OCI-LY1 (cell line): ENCODE measurements around the gene RALBP1.
"Not testable (repeated sequence)": the region's sequence is repeated elsewhere in the genome, so short reads cannot be mapped to it uniquely, and the experiment has no call there.

Experiments
- H2AFZ ChIP-seq: fragments of 200-600 bp; sonication (generic), shearing (Covaris generic); 2 replicates; pipeline ENCODE4 v1.6.0; 2014; ENCODE audit warnings: antibody characterized with exemption, mild to moderate bottlenecking, low read length
- H3F3A ChIP-seq: fragments of 200-600 bp; sonication (generic), shearing (Covaris generic); 2 replicates; pipeline ENCODE4 v1.6.0; 2014; ENCODE audit warnings: mild to moderate bottlenecking, antibody characterized with exemption, low read length, moderate library complexity; ENCODE audit not compliant: insufficient read depth
- H3K27ac ChIP-seq: fragments of 200-600 bp; sonication (generic); 2 replicates; pipeline ENCODE4 v1.5.1; 2014; ENCODE audit warnings: low read length, mixed run types, mild to moderate bottlenecking, low read depth; ENCODE audit not compliant: poor library complexity, severe bottlenecking
- H3K27me3 ChIP-seq: fragments of 200-600 bp; sonication (generic); 2 replicates; pipeline ENCODE4 v1.6.0; 2014; ENCODE audit warnings: antibody characterized with exemption, mild to moderate bottlenecking, low read length, moderate library complexity; ENCODE audit not compliant: insufficient read depth
- H3K36me3 ChIP-seq: fragments of 200-600 bp; sonication (generic); 2 replicates; pipeline ENCODE4 v1.6.1; 2014; ENCODE audit warnings: mild to moderate bottlenecking, antibody characterized with exemption, low read length, moderate library complexity, mixed read lengths; ENCODE audit not compliant: insufficient read depth
- H3K4me1 ChIP-seq: fragments of 200-600 bp; sonication (generic); 2 replicates; pipeline ENCODE4 v1.5.1; 2014; ENCODE audit warnings: mild to moderate bottlenecking, low read length, moderate library complexity; ENCODE audit not compliant: insufficient read depth, severe bottlenecking
- H3K4me2 ChIP-seq: fragments of 200-600 bp; sonication (generic), shearing (Covaris generic); 2 replicates; pipeline ENCODE4 v1.6.1; 2014; ENCODE audit warnings: low read length
- H3K4me3 ChIP-seq: fragments of 200-600 bp; sonication (generic); 2 replicates; pipeline ENCODE4 v1.5.1; 2014; ENCODE audit warnings: low read length, low read depth, mild to moderate bottlenecking, mixed read lengths; ENCODE audit not compliant: poor library complexity, severe bottlenecking
- H3K79me2 ChIP-seq: fragments of 200-600 bp; shearing (Covaris generic); 2 replicates; pipeline ENCODE4 v1.6.1; 2016; ENCODE audit warnings: mixed run types, low read length, mixed read lengths; ENCODE audit not compliant: insufficient read depth
- H3K9ac ChIP-seq: fragments of 200-600 bp; sonication (generic), shearing (Covaris generic); 2 replicates; pipeline ENCODE4 v1.6.1; 2014; ENCODE audit warnings: mild to moderate bottlenecking, low read length, mixed read lengths
- H3K9me2 ChIP-seq: fragments of 200-600 bp; sonication (generic), shearing (Covaris generic); 2 replicates; pipeline ENCODE4 v1.6.1; 2014; ENCODE audit warnings: low read depth, mild to moderate bottlenecking, low read length, mixed read lengths
- H3K9me3 ChIP-seq: fragments of 200-600 bp; shearing (Covaris generic); 2 replicates; pipeline ENCODE4 v1.6.1; 2014; ENCODE audit warnings: low read length, mixed read lengths
- H4K20me1 ChIP-seq: fragments of 200-600 bp; sonication (generic), shearing (Covaris generic); 2 replicates; pipeline ENCODE4 v1.6.0; 2016; ENCODE audit warnings: mild to moderate bottlenecking, low read length; ENCODE audit not compliant: insufficient read depth
- EZH2 ChIP-seq: fragments of 200-600 bp; sonication (generic), shearing (Covaris generic); IDR thresholded peaks from 2 replicates; pipeline ENCODE4 v1.8.0; 2017; ENCODE audit warnings: borderline replicate concordance, mixed run types, mild to moderate bottlenecking, antibody characterized with exemption, low read length, moderate library complexity, mixed read lengths
- TF ChIP-seq, protein P1 (sequence below): fragments of 200-600 bp; sonication (generic), shearing (Covaris generic); IDR thresholded peaks from 2 replicates; pipeline ENCODE4 v1.5.1; 2017; ENCODE audit warnings: mild to moderate bottlenecking, antibody characterized with exemption, low read length, moderate library complexity, mixed read lengths

Gene RALBP1

GRCh38 chr18:9428862-9429661 is 46.3 kb upstream of the RALBP1 start:
- H3F3A ChIP-seq, result no peaks in the 10 kb centered on the region
- no peaks in the 10 kb centered on the region for H3K4me1 ChIP-seq
- H3K4me2 ChIP-seq, result no peak overlapping the region
- H3K27ac ChIP-seq, result no peak overlapping the region
- TF ChIP-seq, protein P1, sequence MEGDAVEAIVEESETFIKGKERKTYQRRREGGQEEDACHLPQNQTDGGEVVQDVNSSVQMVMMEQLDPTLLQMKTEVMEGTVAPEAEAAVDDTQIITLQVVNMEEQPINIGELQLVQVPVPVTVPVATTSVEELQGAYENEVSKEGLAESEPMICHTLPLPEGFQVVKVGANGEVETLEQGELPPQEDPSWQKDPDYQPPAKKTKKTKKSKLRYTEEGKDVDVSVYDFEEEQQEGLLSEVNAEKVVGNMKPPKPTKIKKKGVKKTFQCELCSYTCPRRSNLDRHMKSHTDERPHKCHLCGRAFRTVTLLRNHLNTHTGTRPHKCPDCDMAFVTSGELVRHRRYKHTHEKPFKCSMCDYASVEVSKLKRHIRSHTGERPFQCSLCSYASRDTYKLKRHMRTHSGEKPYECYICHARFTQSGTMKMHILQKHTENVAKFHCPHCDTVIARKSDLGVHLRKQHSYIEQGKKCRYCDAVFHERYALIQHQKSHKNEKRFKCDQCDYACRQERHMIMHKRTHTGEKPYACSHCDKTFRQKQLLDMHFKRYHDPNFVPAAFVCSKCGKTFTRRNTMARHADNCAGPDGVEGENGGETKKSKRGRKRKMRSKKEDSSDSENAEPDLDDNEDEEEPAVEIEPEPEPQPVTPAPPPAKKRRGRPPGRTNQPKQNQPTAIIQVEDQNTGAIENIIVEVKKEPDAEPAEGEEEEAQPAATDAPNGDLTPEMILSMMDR, result no peak
- no peak for TF ChIP-seq EZH2
- no peak overlapping the region for H2AFZ ChIP-seq
- no peak overlapping the region for H3K9ac ChIP-seq
- H3K79me2 ChIP-seq, result no peaks in the 10 kb centered on the region
- H3K9me3 ChIP-seq, result peaks cover 12% of the 10 kb centered on the region
- no peaks in the 10 kb centered on the region; the same call in 1 of the 2 replicates for H3K36me3 ChIP-seq
- peaks cover 8% of the 10 kb centered on the region; the same call in 1 of the 2 replicates for H3K27me3 ChIP-seq
- no peaks in the 10 kb centered on the region for H3K9me2 ChIP-seq
- H4K20me1 ChIP-seq, result no peaks in the 10 kb centered on the region
- H3K4me3 ChIP-seq, result no peak overlapping the region

- H3K9ac ChIP-seq, result no peak overlapping the region
- H3K36me3 ChIP-seq, result no peaks in the 10 kb centered on the region
- no peaks in the 10 kb centered on the region for H3K79me2 ChIP-seq
- H3K4me3 ChIP-seq, result no peak overlapping the region
- no peaks in the 10 kb centered on the region for H3K4me1 ChIP-seq
- TF ChIP-seq, protein P1, result no peak
- TF ChIP-seq EZH2, result no peak
- no peak overlapping the region for H3K27ac ChIP-seq
- H3F3A ChIP-seq, result no peaks in the 10 kb centered on the region
- peaks cover 12% of the 10 kb centered on the region for H3K9me3 ChIP-seq
- H3K9me2 ChIP-seq, result no peaks in the 10 kb centered on the region
- H4K20me1 ChIP-seq, result no peaks in the 10 kb centered on the region
- H3K4me2 ChIP-seq, result no peak overlapping the region
- peaks cover 8% of the 10 kb centered on the region; the same call in 1 of the 2 replicates for H3K27me3 ChIP-seq
- H2AFZ ChIP-seq, result no peak overlapping the region
Measured at GRCh38 chr18:9429662-9429993, 45.7 kb upstream of the RALBP1 start.

DNA sequence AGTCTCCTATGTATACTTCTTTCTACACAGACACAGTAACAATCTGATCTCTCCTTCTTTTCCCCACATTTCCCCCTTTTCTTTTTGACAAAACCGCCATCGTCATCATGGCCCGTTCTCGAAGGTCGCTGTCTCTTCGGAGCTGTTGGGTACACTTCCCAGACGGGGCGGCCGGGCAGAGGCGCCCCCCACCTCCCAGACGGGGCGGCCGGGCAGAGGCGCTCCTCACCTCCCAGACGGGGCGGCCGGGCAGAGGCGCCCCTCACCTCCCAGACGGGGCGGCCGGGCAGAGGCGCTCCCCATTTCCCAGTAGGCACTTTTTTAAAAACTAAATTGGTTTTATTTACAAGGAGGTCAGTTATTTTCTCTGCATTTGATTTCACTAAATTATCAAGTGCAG is 45.0 kb upstream of the RALBP1 start:
- H3K27ac ChIP-seq, H2AFZ ChIP-seq, H3K4me1 ChIP-seq, H4K20me1 ChIP-seq, H3F3A ChIP-seq, H3K4me3 ChIP-seq, H3K9me2 ChIP-seq, H3K9ac ChIP-seq, H3K36me3 ChIP-seq, H3K79me2 ChIP-seq, H3K4me2 ChIP-seq: not testable (repeated sequence)
- H3K27me3 ChIP-seq, result peaks cover 11% of the 10 kb centered on the region; the same call in 1 of the 2 replicates
- peaks cover 12% of the 10 kb centered on the region for H3K9me3 ChIP-seq

DNA sequence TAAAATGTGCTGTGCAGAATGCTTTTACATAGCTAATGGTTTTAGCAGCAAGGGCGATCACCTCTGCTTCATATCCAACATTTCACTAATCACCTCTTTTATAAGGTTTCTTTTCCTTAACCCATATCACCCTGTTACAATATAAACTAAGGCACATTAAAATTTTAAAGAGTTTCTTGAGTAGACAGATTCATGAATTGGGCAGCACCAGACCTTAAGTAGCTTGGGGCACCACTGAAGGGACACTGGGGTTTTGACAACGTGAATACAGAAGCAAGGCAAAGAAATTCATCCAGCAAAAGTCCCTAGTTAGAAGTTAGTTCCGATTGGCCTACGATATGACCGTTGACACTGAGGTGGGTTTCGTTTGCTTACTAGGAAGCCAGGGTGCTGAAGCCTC is 44.0 kb upstream of the RALBP1 start:
- no peaks in the 10 kb centered on the region for H3K4me1 ChIP-seq
- H2AFZ ChIP-seq, result no peak overlapping the region
- no peak overlapping the region for H3K27ac ChIP-seq
- peaks cover 12% of the 10 kb centered on the region; the same call in 1 of the 2 replicates for H3K27me3 ChIP-seq
- H3F3A ChIP-seq, result no peaks in the 10 kb centered on the region
- H3K4me2 ChIP-seq, result no peak overlapping the region
- peaks cover 12% of the 10 kb centered on the region for H3K9me3 ChIP-seq
- TF ChIP-seq, protein P1, result no peak
- TF ChIP-seq EZH2, result no peak
- no peaks in the 10 kb centered on the region for H3K9me2 ChIP-seq
- H4K20me1 ChIP-seq, result no peaks in the 10 kb centered on the region
- no peaks in the 10 kb centered on the region for H3K36me3 ChIP-seq
- H3K4me3 ChIP-seq, result no peak overlapping the region
- H3K9ac ChIP-seq, result no peak overlapping the region
- no peaks in the 10 kb centered on the region for H3K79me2 ChIP-seq

DNA sequence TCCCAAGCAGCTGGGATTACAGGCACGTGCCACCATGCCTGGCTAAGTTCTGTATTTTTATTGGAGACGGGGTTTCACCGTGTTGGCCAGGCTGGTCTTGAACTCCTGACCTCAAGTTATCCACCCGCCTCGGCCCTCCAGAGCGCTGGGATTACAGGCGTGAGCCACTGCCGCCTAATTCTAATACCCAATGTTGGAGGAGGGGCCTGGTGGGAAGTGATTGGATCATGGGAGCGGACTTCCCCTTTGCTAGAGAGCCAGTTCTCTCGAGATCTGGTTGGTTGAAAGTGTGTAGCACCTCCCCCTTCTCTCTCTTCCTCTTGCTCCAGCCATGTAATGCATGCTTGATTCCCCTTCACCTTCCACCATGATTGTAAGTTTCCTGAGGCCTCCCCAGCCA is 42.2 kb upstream of the RALBP1 start:
- H3K79me2 ChIP-seq, H2AFZ ChIP-seq, H3K4me3 ChIP-seq, H3F3A ChIP-seq, H3K27ac ChIP-seq, H3K4me2 ChIP-seq, H4K20me1 ChIP-seq, H3K9ac ChIP-seq, H3K36me3 ChIP-seq, H3K9me2 ChIP-seq, H3K4me1 ChIP-seq: not testable (repeated sequence)
- Histone ChIP-seq H3K9me3 (peaks cover 12% of the 10 kb centered on the region), H3K27me3 (peaks cover 12% of the 10 kb centered on the region; the same call in 1 of the 2 replicates)
